OCI-LY3 (cell line): ENCODE data around the gene RRP9.
"Not testable (repeated sequence)": the region's sequence is repeated elsewhere in the genome, so short reads cannot be mapped to it uniquely, and the experiment has no call there.

ENCODE experiments used
- H2AFZ ChIP-seq: fragments of 200-600, 300-600 bp; shearing (Covaris generic); 2 replicates; pipeline ENCODE4 v1.6.0; 2014; ENCODE audit warnings: antibody characterized with exemption, low read depth, low read length
- H3K27ac ChIP-seq: fragments of 200-600, 300-600 bp; sonication (generic); 2 replicates; pipeline ENCODE4 v1.5.1; 2014; ENCODE audit warnings: mild to moderate bottlenecking, low read length, moderate library complexity, mixed read lengths
- H3K27me3 ChIP-seq: fragments of 200-600, 300-600 bp; sonication (generic); 2 replicates; pipeline ENCODE4 v1.6.1; 2014; ENCODE audit warnings: low read depth, low read length, mixed read lengths
- H3K36me3 ChIP-seq: fragments of 200-600, 300-600 bp; sonication (generic); replicated peaks from 2 replicates; pipeline ENCODE3; 2014; ENCODE audit warnings: low read depth, low read length, mixed read lengths
- H3K4me1 ChIP-seq: fragments of 300-600, 200-600 bp; sonication (generic); 2 replicates; pipeline ENCODE4 v1.6.1; 2014; ENCODE audit warnings: low read length, mixed read lengths
- H3K4me2 ChIP-seq: fragments of 200-600, 300-600 bp; sonication (generic); 2 replicates; pipeline ENCODE4 v1.6.1; 2014; ENCODE audit warnings: low read length, mixed read lengths
- H3K4me3 ChIP-seq: fragments of 300-600, 200-600 bp; sonication (generic); 2 replicates; pipeline ENCODE4 v1.5.1; 2014; ENCODE audit warnings: antibody characterized with exemption, mild to moderate bottlenecking, low read length, moderate library complexity
- H3K79me2 ChIP-seq: fragments of 300-600, 200-600 bp; shearing (Covaris generic); 2 replicates; pipeline ENCODE4 v1.6.1; 2014; ENCODE audit warnings: mild to moderate bottlenecking, low read length, mixed read lengths
- H3K9ac ChIP-seq: fragments of 300-600, 200-600 bp; shearing (Covaris generic); 2 replicates; pipeline ENCODE4 v1.6.0; 2014; ENCODE audit warnings: mild to moderate bottlenecking, low read length, moderate library complexity
- H3K9me3 ChIP-seq: fragments of 200-600, 300-600 bp; shearing (Covaris generic); 2 replicates; pipeline ENCODE4 v1.6.1; 2014; ENCODE audit warnings: low read length, mixed read lengths; ENCODE audit not compliant: insufficient read depth
- H4K20me1 ChIP-seq: fragments of 200-600, 300-600 bp; sonication (generic); 2 replicates; pipeline ENCODE4 v1.6.1; 2016; ENCODE audit warnings: low read length, mixed read lengths; ENCODE audit not compliant: insufficient read depth
- EZH2phosphoT487 ChIP-seq: fragments of 200-600 bp; shearing (Covaris generic); IDR thresholded peaks from 2 replicates; pipeline ENCODE4 v1.6.1; 2018; ENCODE audit warnings: antibody characterized with exemption, mixed run types, low read depth
- TF ChIP-seq, protein P1 (sequence below): fragments of 200-600, 300-600 bp; sonication (generic); IDR thresholded peaks from 2 replicates; pipeline ENCODE4 v1.5.1; 2014; ENCODE audit warnings: antibody characterized with exemption, low read length, low read depth

RRP9 gene, protein sequence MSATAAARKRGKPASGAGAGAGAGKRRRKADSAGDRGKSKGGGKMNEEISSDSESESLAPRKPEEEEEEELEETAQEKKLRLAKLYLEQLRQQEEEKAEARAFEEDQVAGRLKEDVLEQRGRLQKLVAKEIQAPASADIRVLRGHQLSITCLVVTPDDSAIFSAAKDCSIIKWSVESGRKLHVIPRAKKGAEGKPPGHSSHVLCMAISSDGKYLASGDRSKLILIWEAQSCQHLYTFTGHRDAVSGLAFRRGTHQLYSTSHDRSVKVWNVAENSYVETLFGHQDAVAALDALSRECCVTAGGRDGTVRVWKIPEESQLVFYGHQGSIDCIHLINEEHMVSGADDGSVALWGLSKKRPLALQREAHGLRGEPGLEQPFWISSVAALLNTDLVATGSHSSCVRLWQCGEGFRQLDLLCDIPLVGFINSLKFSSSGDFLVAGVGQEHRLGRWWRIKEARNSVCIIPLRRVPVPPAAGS

GRCh38 chr3:51941798-51942602 lies at the start of gene RRP9, which contains the start of gene PARP3:
Gene RRP9 (minus strand): TSS chr3:51941904. CDS start chr3:51941867, 37 bp downstream.
Gene PARP3 (plus strand): TSS chr3:51942363. CDS start chr3:51943356, 993 bp downstream.
- peaks cover 3% of the 10 kb centered on the region; the same call in 1 of the 2 replicates for H4K20me1 ChIP-seq
- H3K27ac ChIP-seq, result peak within 1 kb of the TSS; percentile 63
- peak within 1 kb of the TSS; percentile 92 for H3K4me3 ChIP-seq
- H3K9me3 ChIP-seq, result no peaks in the 10 kb centered on the region
- peaks cover 23% of the 10 kb centered on the region for H3K36me3 ChIP-seq
- peaks cover 39% of the 10 kb centered on the region for H3K79me2 ChIP-seq
- H2AFZ ChIP-seq, result peak within 1 kb of the TSS; percentile 89
- H3K27me3 ChIP-seq, result no peaks in the 10 kb centered on the region
- H3K4me2 ChIP-seq, result peak within 1 kb of the TSS; percentile 99
- peak within 1 kb of the TSS; percentile 98 for H3K9ac ChIP-seq
- peaks cover 28% of the 10 kb centered on the region for H3K4me1 ChIP-seq
- TF ChIP-seq, protein P1, sequence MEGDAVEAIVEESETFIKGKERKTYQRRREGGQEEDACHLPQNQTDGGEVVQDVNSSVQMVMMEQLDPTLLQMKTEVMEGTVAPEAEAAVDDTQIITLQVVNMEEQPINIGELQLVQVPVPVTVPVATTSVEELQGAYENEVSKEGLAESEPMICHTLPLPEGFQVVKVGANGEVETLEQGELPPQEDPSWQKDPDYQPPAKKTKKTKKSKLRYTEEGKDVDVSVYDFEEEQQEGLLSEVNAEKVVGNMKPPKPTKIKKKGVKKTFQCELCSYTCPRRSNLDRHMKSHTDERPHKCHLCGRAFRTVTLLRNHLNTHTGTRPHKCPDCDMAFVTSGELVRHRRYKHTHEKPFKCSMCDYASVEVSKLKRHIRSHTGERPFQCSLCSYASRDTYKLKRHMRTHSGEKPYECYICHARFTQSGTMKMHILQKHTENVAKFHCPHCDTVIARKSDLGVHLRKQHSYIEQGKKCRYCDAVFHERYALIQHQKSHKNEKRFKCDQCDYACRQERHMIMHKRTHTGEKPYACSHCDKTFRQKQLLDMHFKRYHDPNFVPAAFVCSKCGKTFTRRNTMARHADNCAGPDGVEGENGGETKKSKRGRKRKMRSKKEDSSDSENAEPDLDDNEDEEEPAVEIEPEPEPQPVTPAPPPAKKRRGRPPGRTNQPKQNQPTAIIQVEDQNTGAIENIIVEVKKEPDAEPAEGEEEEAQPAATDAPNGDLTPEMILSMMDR, result peak; percentile 98
- no peak for TF ChIP-seq EZH2phosphoT487

GRCh38 chr3:51990501-51990971 lies 48.8 kb upstream of the RRP9 start:
- not testable (repeated sequence) for H3K27me3 ChIP-seq, H3K27ac ChIP-seq, H3K4me2 ChIP-seq, H3K9me3 ChIP-seq, H4K20me1 ChIP-seq, H3K9ac ChIP-seq, H2AFZ ChIP-seq, H3K4me3 ChIP-seq
- peaks cover 36% of the 10 kb centered on the region for H3K36me3 ChIP-seq
- peaks cover 27% of the 10 kb centered on the region for H3K4me1 ChIP-seq
- H3K79me2 ChIP-seq, result peaks cover 33% of the 10 kb centered on the region

DNA sequence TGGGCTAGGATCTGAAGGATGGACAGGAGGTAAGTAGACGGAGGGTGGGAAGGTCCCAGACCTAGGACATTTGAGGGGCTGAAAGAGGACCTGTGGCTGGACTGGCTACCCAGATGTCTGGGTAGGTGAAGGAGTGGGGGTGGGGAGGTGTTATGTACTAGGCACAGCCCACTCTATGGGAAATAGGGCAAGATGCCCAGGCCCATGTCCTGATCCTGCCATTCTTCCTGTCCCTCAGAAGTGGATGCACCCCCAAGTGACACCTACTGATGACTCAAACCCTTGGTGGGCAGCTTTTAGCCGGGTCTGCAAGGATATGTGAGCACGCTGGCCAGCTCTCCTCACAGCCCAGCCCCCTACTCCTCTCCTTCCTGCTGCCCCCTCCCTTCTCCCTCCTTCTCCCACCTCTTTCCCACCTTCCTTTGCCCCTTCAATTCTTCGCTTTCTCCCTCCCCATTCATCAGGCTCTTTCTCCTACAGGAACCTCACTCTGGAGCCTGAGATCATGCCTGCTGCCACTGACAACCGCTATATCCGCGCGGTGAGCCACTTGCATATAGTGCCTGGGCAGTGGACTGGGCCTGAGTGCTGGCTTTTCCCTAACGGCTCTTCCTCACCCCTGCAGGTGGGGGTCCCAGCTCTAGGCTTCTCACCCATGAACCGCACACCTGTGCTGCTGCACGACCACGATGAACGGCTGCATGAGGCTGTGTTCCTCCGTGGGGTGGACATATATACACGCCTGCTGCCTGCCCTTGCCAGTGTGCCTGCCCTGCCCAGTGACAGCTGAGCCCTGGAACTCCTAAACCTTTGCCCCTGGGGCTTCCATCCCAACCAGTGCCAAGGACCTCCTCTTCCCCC lies 46.8 kb upstream of the RRP9 start:
- Histone ChIP-seq H3K4me3 (no peak overlapping the region), H3K36me3 (peaks cover 19% of the 10 kb centered on the region), H3K27me3 (no peaks in the 10 kb centered on the region), H3K9me3 (no peaks in the 10 kb centered on the region), H3K9ac (no peak overlapping the region), H3K4me2 (no peak overlapping the region), H3K27ac (no peak overlapping the region), H3K79me2 (peaks cover 14% of the 10 kb centered on the region), H2AFZ (no peak overlapping the region), H3K4me1 (peaks cover 22% of the 10 kb centered on the region), H4K20me1 (peaks cover 2% of the 10 kb centered on the region; the same call in 1 of the 2 replicates)
- no peak for TF ChIP-seq EZH2phosphoT487
- TF ChIP-seq, protein P1, result no peak

DNA sequence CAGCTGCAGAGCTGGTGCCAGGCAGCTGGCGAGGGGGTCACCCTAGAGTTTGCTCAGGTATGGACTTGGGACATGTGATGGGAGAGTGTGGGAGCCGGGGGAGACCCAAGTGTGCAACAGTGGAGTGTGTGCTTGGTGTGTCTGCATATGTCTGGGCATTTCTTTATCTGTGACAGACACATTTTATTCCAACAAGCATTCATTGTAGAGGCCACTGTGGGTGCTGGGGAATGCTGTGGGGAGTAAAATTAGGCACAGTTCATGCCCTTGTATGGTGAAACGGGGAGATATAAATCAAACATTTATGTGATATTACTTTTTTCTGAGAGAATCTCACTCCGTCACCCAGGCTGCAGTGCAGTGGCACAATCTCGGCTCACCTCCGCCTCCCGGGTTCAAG lies 45.9 kb upstream of the RRP9 start:
- no peak for TF ChIP-seq EZH2phosphoT487
- TF ChIP-seq, protein P1, result no peak
- Histone ChIP-seq H2AFZ (no peak overlapping the region), H3K27ac (no peak overlapping the region), H4K20me1 (no peaks in the 10 kb centered on the region), H3K4me3 (no peak overlapping the region), H3K4me1 (peaks cover 15% of the 10 kb centered on the region), H3K4me2 (no peak overlapping the region), H3K79me2 (peaks cover 11% of the 10 kb centered on the region), H3K9ac (no peak overlapping the region), H3K9me3 (no peaks in the 10 kb centered on the region), H3K27me3 (no peaks in the 10 kb centered on the region), H3K36me3 (peaks cover 12% of the 10 kb centered on the region)
